HG02870 (cell line): ENCODE results near the gene PLEKHH2.
"Not testable (repeated sequence)": the region's sequence is repeated elsewhere in the genome, so short reads cannot be mapped to it uniquely, and the experiment has no call there.

Experiments used
- ATAC-seq: cut with Tn5 transposase; IDR thresholded peaks from one replicate; pipeline ENCODE4 v1.9.1; 2021; ENCODE audit warnings: mild to moderate bottlenecking, moderate library complexity; ENCODE audit not compliant: unreplicated experiment

PLEKHH2 gene

DNA sequence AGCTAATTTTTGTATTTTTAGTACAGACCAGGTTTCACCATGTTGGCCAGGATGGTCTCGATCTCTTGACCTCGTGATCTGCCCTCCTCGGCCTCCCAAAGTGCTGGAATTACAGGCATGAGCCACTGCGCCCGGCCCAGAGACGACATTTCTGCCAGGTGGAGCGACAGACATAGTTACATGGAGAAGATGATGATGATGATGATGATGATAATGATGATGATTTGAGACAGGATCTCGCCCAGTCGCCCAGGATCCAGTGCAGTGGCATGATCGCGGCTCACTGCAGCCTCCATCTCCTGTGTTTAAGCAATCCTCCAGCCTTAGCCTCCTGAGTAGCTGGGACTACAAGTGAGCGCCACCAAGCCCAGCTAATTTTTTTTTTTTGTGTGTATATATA, 907 bp upstream of the PLEKHH2 start:
- ATAC-seq = not testable (repeated sequence)

- no peak for ATAC-seq
These were observed 439 bp upstream of the PLEKHH2 start for GRCh38 chr2:43636621-43637020.

- no peak for ATAC-seq
These were observed 5.3 kb downstream of the PLEKHH2 start for GRCh38 chr2:43642363-43642762.

GRCh38 chr2:43643680-43644079, 6.6 kb downstream of the PLEKHH2 start:
- no peak for ATAC-seq

- ATAC-seq = no peak
These were observed 12.1 kb downstream of the PLEKHH2 start for GRCh38 chr2:43648994-43649701.

- no peak for ATAC-seq
These were observed 16.4 kb downstream of the PLEKHH2 start for GRCh38 chr2:43653506-43653905.

- no peak for ATAC-seq
These were observed 20.2 kb downstream of the PLEKHH2 start for GRCh38 chr2:43657241-43657640.

DNA sequence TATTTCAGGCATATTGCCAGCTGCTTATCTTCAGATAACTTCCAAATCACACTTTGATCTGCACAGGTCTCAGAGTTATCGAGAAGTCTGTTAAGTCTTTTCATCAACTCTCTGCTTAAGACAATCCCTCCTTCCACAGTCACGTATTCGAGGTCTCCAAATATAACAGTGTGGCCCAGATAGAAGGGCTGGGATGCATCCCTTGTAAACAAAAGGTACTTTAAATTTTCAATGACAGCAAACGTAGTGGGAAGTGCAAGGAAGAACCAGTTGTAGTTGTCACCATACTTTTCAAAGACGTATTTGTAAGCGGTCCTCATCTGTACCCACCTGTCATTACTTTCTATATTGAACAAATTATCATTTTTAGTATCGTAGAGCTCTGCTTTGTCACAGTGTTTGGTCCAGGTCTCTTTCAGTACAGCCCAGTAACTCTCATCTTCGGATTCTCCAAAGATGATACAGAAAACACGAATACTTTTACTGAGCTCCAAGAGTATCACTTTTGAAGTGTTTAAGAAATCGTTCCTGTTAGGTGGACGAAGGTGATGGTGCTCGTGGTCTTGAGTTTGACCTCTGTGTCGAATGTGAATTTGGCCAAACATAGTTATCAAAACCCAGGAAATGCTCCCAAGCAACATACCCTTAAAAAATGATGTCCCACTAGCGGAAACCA, 38.7 kb downstream of the PLEKHH2 start:
- no peak for ATAC-seq

- no peak for ATAC-seq
These were observed 39.4 kb downstream of the PLEKHH2 start, which contains the start of gene C1GALT1C1L for GRCh38 chr2:43676322-43677050. C1GALT1C1L (minus strand) TSS chr2:43676429; CDS start chr2:43676322, 107 bp downstream.

DNA sequence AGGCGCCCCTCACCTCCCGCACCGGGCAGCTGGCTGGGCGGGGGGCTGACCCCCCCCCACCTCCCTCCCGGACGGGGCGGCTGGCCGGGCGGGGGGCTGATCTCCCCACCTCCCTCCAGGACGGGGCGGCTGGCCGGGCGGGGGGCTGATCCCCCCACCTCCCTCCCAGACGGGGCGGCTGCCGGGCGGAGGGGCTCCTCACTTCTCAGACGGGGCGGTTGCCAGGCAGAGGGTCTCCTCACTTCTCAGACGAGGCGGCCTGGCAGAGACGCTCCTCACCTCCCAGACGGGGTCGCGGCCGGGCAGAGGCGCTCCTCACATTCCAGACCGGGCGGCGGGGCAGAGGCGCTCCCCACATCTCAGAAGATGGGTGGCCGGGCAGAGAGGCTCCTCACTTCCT, 40.7 kb downstream of the PLEKHH2 start:
- not testable (repeated sequence) for ATAC-seq

- ATAC-seq = no peak
These were observed 48.3 kb downstream of the PLEKHH2 start for GRCh38 chr2:43685357-43685756.

DNA sequence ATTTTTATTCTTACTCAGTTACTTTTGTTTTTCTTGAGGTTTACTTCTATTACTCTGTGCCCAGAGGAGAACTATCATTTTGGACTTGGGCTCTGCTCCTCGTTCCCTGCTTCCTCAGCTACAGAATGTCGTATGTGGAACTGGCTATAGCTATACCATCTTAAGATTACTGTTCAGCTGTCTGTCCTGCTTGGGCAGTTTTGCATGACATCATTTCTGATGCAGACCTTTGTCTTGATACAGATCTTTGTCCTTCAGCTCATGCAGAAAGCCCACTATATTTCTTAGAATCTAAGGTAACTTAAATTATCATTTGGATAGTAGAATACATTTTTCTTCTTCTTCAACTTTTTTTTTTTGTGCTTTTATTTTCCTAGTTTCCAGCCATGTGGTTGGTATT, 52.9 kb downstream of the PLEKHH2 start:
- no peak for ATAC-seq

GRCh38 chr2:43692428-43692994, 55.5 kb downstream of the PLEKHH2 start:
- no peak for ATAC-seq

DNA sequence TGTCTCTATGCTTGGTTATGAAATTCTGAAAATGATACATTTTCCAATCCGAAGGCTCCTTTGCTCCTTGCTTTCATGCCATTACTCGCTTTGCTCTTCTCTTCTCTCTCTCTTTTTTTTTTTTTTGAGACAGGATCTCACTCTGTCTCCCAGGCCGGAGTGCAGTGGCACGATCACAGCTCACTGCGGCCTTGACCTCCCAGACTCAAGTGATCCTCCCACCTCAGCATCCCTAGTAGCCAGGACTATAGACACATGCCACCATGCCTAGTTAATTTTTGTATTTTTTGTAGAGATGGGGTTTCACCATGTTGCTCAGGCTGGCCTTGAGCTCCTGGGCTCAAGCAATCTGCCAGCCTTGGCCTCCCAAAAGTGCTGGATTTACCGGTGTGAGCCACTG, 61.1 kb downstream of the PLEKHH2 start:
- ATAC-seq = not testable (repeated sequence)

- no peak for ATAC-seq
These were observed 62.7 kb downstream of the PLEKHH2 start for GRCh38 chr2:43699761-43700160.

DNA sequence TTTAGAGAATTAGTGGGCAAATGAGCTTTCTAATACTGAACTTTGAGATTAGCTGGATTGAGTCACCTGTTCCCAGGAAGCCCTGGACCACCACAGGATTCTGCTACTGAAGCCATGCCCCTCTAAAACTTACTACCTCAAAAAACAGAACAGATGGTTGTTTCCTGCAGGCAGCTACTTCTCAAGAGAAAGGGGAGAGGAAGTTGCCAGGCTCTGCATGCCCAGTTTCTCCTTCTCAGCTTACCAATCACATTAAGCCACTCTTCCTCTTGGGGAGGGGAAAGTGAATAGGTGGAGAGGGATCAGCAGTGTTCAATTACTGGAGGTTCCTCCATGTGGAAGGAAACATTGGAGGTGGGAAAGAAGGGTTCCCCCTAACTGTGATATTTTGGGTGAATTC, 64.1 kb downstream of the PLEKHH2 start:
- ATAC-seq = no peak

GRCh38 chr2:43707255-43708015, 70.4 kb downstream of the PLEKHH2 start:
- ATAC-seq = no peak

GRCh38 chr2:43708178-43708577, 71.1 kb downstream of the PLEKHH2 start:
- ATAC-seq = no peak

- ATAC-seq = no peak
These were observed 71.8 kb downstream of the PLEKHH2 start for GRCh38 chr2:43708891-43709290.

- no peak for ATAC-seq
These were observed 73.8 kb downstream of the PLEKHH2 start for GRCh38 chr2:43710866-43711265.

DNA sequence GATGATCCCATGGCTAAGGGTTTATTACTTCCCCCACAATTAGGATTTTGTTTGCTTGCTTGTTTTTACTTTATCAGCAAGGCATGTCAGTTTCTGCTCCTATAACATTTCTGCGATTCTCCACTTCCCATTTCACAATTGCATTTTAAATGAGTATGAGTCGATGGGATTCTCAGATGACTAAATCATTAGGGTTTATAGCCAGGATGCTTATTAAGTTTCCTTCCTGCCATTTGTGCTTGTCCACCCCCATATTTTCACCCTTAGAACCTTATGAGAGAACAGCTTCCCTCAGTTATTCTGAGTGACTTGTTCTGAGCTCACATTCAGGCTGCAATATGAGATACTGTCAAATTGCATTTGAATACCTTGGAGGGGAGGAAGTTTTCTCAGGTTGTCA, 77.1 kb downstream of the PLEKHH2 start:
- no peak for ATAC-seq
